BE2C (cell line): ENCODE results near the gene RASSF8.

Source experiments
- DNase-seq: peaks from one replicate; pipeline ENCODE4 v3.0.0-alpha.2; 2020
- H3K27me3 ChIP-seq: fragments of 250-450 bp; sonication (Bioruptor Pico); 2 replicates; pipeline ENCODE4 v1.5.1; 2020; ENCODE audit warnings: mild to moderate bottlenecking
- H3K36me3 ChIP-seq: fragments of 250-450 bp; sonication (Bioruptor Pico); 2 replicates; pipeline ENCODE4 v1.5.1; 2020; ENCODE audit warnings: mild to moderate bottlenecking
- H3K4me1 ChIP-seq: fragments of 250-450 bp; sonication (Bioruptor Pico); 2 replicates; pipeline ENCODE4 v1.5.1; 2020
- H3K4me3 ChIP-seq: 2 replicates; pipeline ENCODE4 v1.5.1; 2011; ENCODE audit warnings: low read depth, low read length
- H3K9me3 ChIP-seq: fragments of 250-450 bp; sonication (Bioruptor Pico); 2 replicates; pipeline ENCODE4 v1.5.1; 2020
- CTCF ChIP-seq: IDR thresholded peaks from 2 replicates; pipeline ENCODE4 v1.5.1; 2012; ENCODE audit warnings: mild to moderate bottlenecking, low read depth, low read length

The RASSF8 gene

GRCh38 chr12:26036877-26037276 is 78.4 kb downstream of the RASSF8 start:
- Histone ChIP-seq H3K27me3 (no peaks in the 10 kb centered on the region), H3K9me3 (no peaks in the 10 kb centered on the region), H3K36me3 (no peaks in the 10 kb centered on the region), H3K4me3 (no peak overlapping the region), H3K4me1 (no peaks in the 10 kb centered on the region; the same call in 1 of the 2 replicates)
- no peak for TF ChIP-seq CTCF
- no peak for DNase-seq

- no peaks in the 10 kb centered on the region for H3K9me3 ChIP-seq
- H3K36me3 ChIP-seq = no peaks in the 10 kb centered on the region
- H3K4me3 ChIP-seq = no peak overlapping the region
- TF ChIP-seq CTCF = no peak
- DNase-seq = no peak
- no peaks in the 10 kb centered on the region; the same call in 1 of the 2 replicates for H3K4me1 ChIP-seq
- no peaks in the 10 kb centered on the region for H3K27me3 ChIP-seq
Observed at GRCh38 chr12:26037615-26038220, 79.2 kb downstream of the RASSF8 start.

GRCh38 chr12:26042645-26043044 is 84.2 kb downstream of the RASSF8 start:
- Histone ChIP-seq H3K4me3 (no peak overlapping the region), H3K27me3 (no peaks in the 10 kb centered on the region), H3K4me1 (no peaks in the 10 kb centered on the region; the same call in 1 of the 2 replicates), H3K36me3 (no peaks in the 10 kb centered on the region), H3K9me3 (no peaks in the 10 kb centered on the region)
- no peak for TF ChIP-seq CTCF
- DNase-seq = no peak

- no peaks in the 10 kb centered on the region for H3K36me3 ChIP-seq
Observed at GRCh38 chr12:26043135-26044006, 84.9 kb downstream of the RASSF8 start.

GRCh38 chr12:26044007-26044394 is 85.5 kb downstream of the RASSF8 start:
- TF ChIP-seq CTCF = no peak
- no peaks in the 10 kb centered on the region for H3K9me3 ChIP-seq
- H3K27me3 ChIP-seq = no peaks in the 10 kb centered on the region
- H3K4me1 ChIP-seq = no peaks in the 10 kb centered on the region; the same call in 1 of the 2 replicates
- no peaks in the 10 kb centered on the region for H3K36me3 ChIP-seq
- no peak overlapping the region for H3K4me3 ChIP-seq
- DNase-seq = no peak

More at GRCh38 chr12:26043135-26044006, 84.9 kb downstream of the RASSF8 start:
- no peak for DNase-seq
- no peaks in the 10 kb centered on the region for H3K9me3 ChIP-seq
- no peaks in the 10 kb centered on the region; the same call in 1 of the 2 replicates for H3K4me1 ChIP-seq
- H3K4me3 ChIP-seq = no peak overlapping the region
- no peaks in the 10 kb centered on the region for H3K27me3 ChIP-seq
- no peak for TF ChIP-seq CTCF

GRCh38 chr12:26044592-26044991 is 86.1 kb downstream of the RASSF8 start:
- no peak for DNase-seq
- Histone ChIP-seq H3K27me3 (no peaks in the 10 kb centered on the region), H3K36me3 (no peaks in the 10 kb centered on the region), H3K4me3 (no peak overlapping the region), H3K4me1 (no peaks in the 10 kb centered on the region; the same call in 1 of the 2 replicates), H3K9me3 (no peaks in the 10 kb centered on the region)
- no peak for TF ChIP-seq CTCF
